ENCODE results near the gene LHPP.

The LHPP gene

GRCh38 chr10:124530215-124530665, 68.6 kb downstream of the LHPP start (continued):
- TF ChIP-seq ZBTB11 (tag by site-specific recombination; conservative IDR thresholded peaks at IDR 0.05; ENCODE audit: low read depth) (peak; percentile 22; the same call in 1 of the 2 replicates), ZBTB48 (tag by site-specific recombination; IDR thresholded peaks at IDR 0.05) (peak; percentile 59; the same call in 1 of the 2 replicates), OVOL3 (tag by site-specific recombination; IDR thresholded peaks at IDR 0.05) (no peak), ZNF133 (tag by site-specific recombination; IDR thresholded peaks at IDR 0.05) (no peak), GLIS1 (tag by site-specific recombination; IDR thresholded peaks at IDR 0.05) (peak; percentile 70), ZNF692 (tag by site-specific recombination; IDR thresholded peaks at IDR 0.05) (peak; percentile 89), ZNF169 (tag by site-specific recombination; IDR thresholded peaks at IDR 0.05) (no peak), ZNF768 (tag by site-specific recombination; IDR thresholded peaks at IDR 0.05) (no peak), ZBTB8A (tag by site-specific recombination; IDR thresholded peaks at IDR 0.05) (peak; percentile 28; the same call in 1 of the 2 replicates), KLF17 (tag by site-specific recombination; IDR thresholded peaks at IDR 0.05) (peak; percentile 87), ZNF239 (tag by site-specific recombination; IDR thresholded peaks at IDR 0.05) (no peak), ZNF777 (tag by site-specific recombination; IDR thresholded peaks at IDR 0.05; ENCODE audit: borderline replicate concordance) (peak; percentile 37; the same call in 1 of the 2 replicates), ZNF398 (tag by site-specific recombination; IDR thresholded peaks at IDR 0.05) (no peak), ZNF785 (tag by site-specific recombination; IDR thresholded peaks at IDR 0.05) (no peak), KLF7 (tag by site-specific recombination; IDR thresholded peaks at IDR 0.05; ENCODE audit: borderline replicate concordance) (no peak), ZFHX2 (tag by site-specific recombination; conservative IDR thresholded peaks at IDR 0.05) (peak; percentile 54), ZNF184 (tag by site-specific recombination; IDR thresholded peaks at IDR 0.05) (no peak), ZNF114 (tag by site-specific recombination; IDR thresholded peaks at IDR 0.05) (no peak), ZNF654 (tag by site-specific recombination; IDR thresholded peaks at IDR 0.05; ENCODE audit: low read depth) (peak; percentile 93), ZBTB17 (tag by site-specific recombination; IDR thresholded peaks at IDR 0.05) (peak; percentile 71; the same call in 1 of the 2 replicates), ZNF529 (tag by site-specific recombination; IDR thresholded peaks at IDR 0.05; ENCODE audit: insufficient replicate concordance) (no peak), ZNF501 (tag by site-specific recombination; IDR thresholded peaks at IDR 0.05) (peak; percentile 74), ZNF211 (tag by site-specific recombination; IDR thresholded peaks at IDR 0.05; ENCODE audit: low read depth) (no peak), ZNF530 (tag by site-specific recombination; IDR thresholded peaks at IDR 0.05; ENCODE audit: low read depth) (no peak), ZNF677 (tag by site-specific recombination; IDR thresholded peaks at IDR 0.05) (no peak), ZNF335 (tag by site-specific recombination; conservative IDR thresholded peaks at IDR 0.05) (peak; percentile 39; the same call in 1 of the 2 replicates), GLIS2 (tag by site-specific recombination; IDR thresholded peaks at IDR 0.05) (peak; percentile 91), ZNF514 (tag by site-specific recombination; IDR thresholded peaks at IDR 0.05) (peak; percentile 6; the same call in 1 of the 2 replicates), ZFP69B (tag by site-specific recombination; IDR thresholded peaks at IDR 0.05) (peak; percentile 88), ZNF707 (tag by site-specific recombination; IDR thresholded peaks at IDR 0.05) (no peak), ZNF416 (tag by site-specific recombination; IDR thresholded peaks at IDR 0.05) (no peak), SP3 (tag by site-specific recombination; IDR thresholded peaks at IDR 0.05) (peak; percentile 17), ZNF776 (tag by site-specific recombination; IDR thresholded peaks at IDR 0.05; ENCODE audit: borderline replicate concordance) (no peak)
- TF ChIP-seq, protein P1, sequence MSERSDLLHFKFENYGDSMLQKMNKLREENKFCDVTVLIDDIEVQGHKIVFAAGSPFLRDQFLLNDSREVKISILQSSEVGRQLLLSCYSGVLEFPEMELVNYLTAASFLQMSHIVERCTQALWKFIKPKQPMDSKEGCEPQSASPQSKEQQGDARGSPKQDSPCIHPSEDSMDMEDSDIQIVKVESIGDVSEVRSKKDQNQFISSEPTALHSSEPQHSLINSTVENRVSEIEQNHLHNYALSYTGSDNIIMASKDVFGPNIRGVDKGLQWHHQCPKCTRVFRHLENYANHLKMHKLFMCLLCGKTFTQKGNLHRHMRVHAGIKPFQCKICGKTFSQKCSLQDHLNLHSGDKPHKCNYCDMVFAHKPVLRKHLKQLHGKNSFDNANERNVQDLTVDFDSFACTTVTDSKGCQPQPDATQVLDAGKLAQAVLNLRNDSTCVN (tag by site-specific recombination; optimal IDR thresholded peaks at IDR 0.05), result peak; percentile 35
